ENCODE results near the gene OPALIN. TPM values are rescaled to one million over a fixed set of nuclear protein-coding genes. Genes with fewer than 3 reads are reported as not detected.

Gene OPALIN
- total RNA-seq, 1 experiment from 2014 or later: not detected

Other genes with a start within 250 kb of the OPALIN start
- 26.1 TPM for gene ZNF518A, start 228.7 kb downstream of the OPALIN start, total RNA-seq (2021; ENCODE audit: unreplicated experiment)
- gene BLNK, start 87.4 kb downstream of the OPALIN start, total RNA-seq (2021; ENCODE audit: unreplicated experiment): 0.10 TPM
- gene DNTT, start 54.6 kb downstream of the OPALIN start, total RNA-seq (2021; ENCODE audit: unreplicated experiment): not detected
- 0.64 TPM for gene TLL2, start 154.9 kb upstream of the OPALIN start, total RNA-seq (2021; ENCODE audit: unreplicated experiment)
- gene TM9SF3, start 228.0 kb upstream of the OPALIN start, total RNA-seq (2021; ENCODE audit: unreplicated experiment): 179 TPM

All from Panc1 (cell line).